D721Med (cell line): Measurements from ENCODE around the gene MFAP4.

Experiments used
- DNase-seq: peaks from one replicate; pipeline ENCODE4 v3.0.0; 2011; ENCODE audit warnings: low spot score; ENCODE audit not compliant: insufficient read length
- FAIRE-seq: peaks from 2 replicates; lab custom pipeline; 2011; peaks lifted over from hg19 to GRCh38; lab: Jason Lieb, UNC
- CTCF ChIP-seq: IDR thresholded peaks from 2 replicates; pipeline ENCODE4 v1.5.1; 2012; ENCODE audit warnings: mild to moderate bottlenecking, control low read depth; ENCODE audit not compliant: insufficient read depth; ENCODE audit errors: missing control alignments

The MFAP4 gene

GRCh38 chr17:19348081-19348650 is 38.8 kb downstream of the MFAP4 start:
- no peak for TF ChIP-seq CTCF
- FAIRE-seq: no peak
- DNase-seq: no peak

DNA sequence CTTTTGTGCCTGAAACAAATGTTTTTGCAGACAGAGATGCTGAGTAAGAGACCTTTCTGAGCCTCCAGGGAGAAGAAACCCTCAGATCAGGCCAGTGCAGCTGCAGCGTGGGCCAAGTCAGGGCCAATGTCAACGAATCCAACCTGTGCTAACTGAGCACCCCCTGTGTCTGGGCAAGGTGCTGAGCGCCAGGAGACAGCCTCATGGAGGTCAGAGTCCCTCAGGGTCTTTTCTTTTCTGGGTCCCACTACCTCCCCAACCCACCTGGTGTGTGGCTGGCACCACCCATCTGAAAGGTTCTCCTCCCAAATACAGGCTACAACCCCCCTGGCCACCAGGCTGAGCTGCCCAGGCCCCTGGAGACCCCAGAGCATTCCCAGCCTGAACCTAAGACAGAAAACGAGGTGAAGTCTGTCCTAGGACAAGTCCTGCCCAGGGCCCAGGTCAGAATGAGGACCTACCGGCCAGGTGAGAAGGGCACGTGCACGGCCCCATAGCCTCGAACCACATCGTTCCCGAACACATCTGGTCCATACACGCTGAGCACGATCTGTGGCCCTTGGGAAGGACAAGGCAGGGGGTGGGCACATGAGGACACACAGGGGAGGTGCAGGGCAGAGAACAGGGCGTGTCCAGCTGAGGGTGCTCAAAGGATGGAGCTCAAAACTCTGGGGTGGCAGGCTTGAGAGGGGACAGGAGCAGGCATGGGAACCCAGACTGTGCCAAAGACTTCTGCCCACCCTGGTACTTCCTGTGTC is 39.5 kb downstream of the MFAP4 start:
- FAIRE-seq (no peak), DNase-seq (no peak)
- TF ChIP-seq CTCF: no peak

- FAIRE-seq (no peak), DNase-seq (no peak)
- TF ChIP-seq CTCF: no peak
Observed at GRCh38 chr17:19346351-19347255, 40.4 kb downstream of the MFAP4 start.

DNA sequence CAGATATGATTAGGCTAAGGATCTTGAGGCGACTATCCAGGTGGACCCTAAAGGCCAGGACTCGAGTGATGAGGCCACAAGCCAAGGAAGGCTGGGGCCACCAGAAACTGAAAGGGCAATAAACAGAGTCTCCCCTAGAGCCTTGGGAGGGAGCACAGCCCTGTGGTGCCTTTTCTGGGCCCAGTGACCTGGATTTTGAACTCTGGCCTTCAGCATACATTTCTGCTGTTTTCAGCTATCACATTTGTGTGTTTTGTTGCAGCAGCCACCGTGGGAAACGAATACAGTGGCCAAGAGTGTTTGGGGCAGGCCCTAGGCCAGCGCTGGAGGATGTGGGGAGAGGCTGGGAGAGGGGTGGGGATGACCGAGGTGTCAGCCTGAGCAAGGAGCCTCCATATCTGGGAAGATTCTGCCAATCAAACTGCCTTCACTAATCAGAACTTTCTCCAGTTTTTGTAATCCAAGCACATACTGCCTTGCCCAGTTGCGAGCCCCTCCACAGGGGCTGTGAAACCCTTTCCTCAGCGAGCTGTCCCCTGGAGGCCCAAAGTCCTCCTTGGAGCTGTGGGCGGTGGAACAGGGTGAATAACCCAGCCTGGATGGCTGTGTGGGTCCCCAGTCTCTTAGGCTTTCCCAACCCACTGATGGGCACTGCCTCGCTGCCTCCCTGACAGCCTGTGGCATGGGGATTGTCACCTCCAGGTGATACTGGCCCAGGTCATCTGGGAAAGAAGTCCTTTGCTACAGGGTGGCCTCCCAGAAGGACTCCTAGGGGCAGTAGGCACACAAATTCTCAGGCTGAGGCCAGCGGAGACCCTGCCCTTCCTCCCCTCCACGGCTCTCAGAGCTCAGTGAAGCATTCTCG is 41.3 kb downstream of the MFAP4 start:
- FAIRE-seq (no peak), DNase-seq (no peak)
- TF ChIP-seq CTCF: no peak

DNA sequence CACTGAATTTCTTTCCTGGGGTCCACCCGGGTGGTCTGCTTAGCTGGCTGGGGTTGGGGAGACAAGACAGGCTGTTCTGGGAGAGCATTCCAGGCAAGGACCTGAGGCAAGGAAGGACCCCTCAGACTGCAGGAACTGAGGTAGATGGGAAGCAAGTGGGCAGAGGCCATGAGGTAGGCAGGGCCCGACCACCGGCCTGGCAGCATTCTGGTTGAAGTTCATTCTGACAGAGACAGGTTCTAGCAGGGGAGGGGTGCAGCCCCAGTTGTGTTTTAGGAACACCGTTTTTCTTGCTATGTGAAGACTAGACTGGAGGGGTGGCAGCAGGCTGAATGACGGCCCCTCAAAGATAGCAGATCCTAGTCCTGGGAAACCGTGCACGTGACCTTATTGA is 41.9 kb downstream of the MFAP4 start:
- DNase-seq: no peak
- no peak for TF ChIP-seq CTCF
- no peak for FAIRE-seq

GRCh38 chr17:19344311-19345066 is 42.5 kb downstream of the MFAP4 start:
- no peak for TF ChIP-seq CTCF
- FAIRE-seq (no peak), DNase-seq (no peak)
